IMR-90 (cell line): ENCODE measurements around the gene THADA. TPM values are rescaled to one million over a fixed set of nuclear protein-coding genes. Genes with fewer than 3 reads are reported as not detected.

ENCODE experiments used
- ATAC-seq: fragments of 200-7000 bp; cut with Tn5 transposase; 2 replicates; pipeline ENCODE4 v1.9.1; 2020; ENCODE audit warnings: low read depth, mild to moderate bottlenecking, moderate library complexity
- BruUV-seq: library from RNA; stranded (reverse); fragments of 400-500 nt; replicated peaks from 2 replicates; lab custom pipeline; 2021; lab: Mats Ljungman, UMichigan
- CTCF ChIA-PET: fragments of 300-600 bp; formaldehyde crosslinking; extraction: SDS; loops from one replicate; lab custom pipeline; 2021; ENCODE audit warnings: antibody characterized with exemption; lab: Yijun Ruan, JAX
- POLR2A ChIA-PET: fragments of 300-600 bp; sonication (Branson Sonifier 250); formaldehyde crosslinking; loops from one replicate; lab custom pipeline; 2022; ENCODE audit warnings: antibody characterized with exemption; ENCODE audit not compliant: unreplicated experiment; lab: Charles Lee
- DNase-seq: peaks from one replicate; pipeline ENCODE4 v3.0.0; 2013
- H2AFZ ChIP-seq: replicated peaks from 2 replicates; pipeline ENCODE3; 2013; ENCODE audit warnings: low read length, mild to moderate bottlenecking; ENCODE audit not compliant: poor library complexity
- H2AK5ac ChIP-seq: 2 replicates; pipeline ENCODE4 v1.6.1; 2013; ENCODE audit warnings: low read depth, low read length, inconsistent platforms
- H2AK9ac ChIP-seq: replicated peaks from 2 replicates; pipeline ENCODE3; 2013; ENCODE audit warnings: mild to moderate bottlenecking, low read depth, low read length, moderate library complexity; ENCODE audit not compliant: poor library complexity
- H2BK120ac ChIP-seq: 2 replicates; pipeline ENCODE4 v1.6.1; 2013; ENCODE audit warnings: low read depth, low read length, inconsistent platforms
- H2BK15ac ChIP-seq: 3 replicates; pipeline ENCODE4 v1.6.1; 2013; ENCODE audit warnings: low read depth, low read length, inconsistent platforms
- H2BK20ac ChIP-seq: 2 replicates; pipeline ENCODE4 v1.6.1; 2013; ENCODE audit warnings: low read depth, mild to moderate bottlenecking, inconsistent platforms, low read length, moderate library complexity
- H2BK5ac ChIP-seq: 2 replicates; pipeline ENCODE4 v1.6.1; 2013; ENCODE audit warnings: mild to moderate bottlenecking, low read depth, low read length, inconsistent platforms; ENCODE audit not compliant: poor library complexity, severe bottlenecking
- H3K14ac ChIP-seq: replicated peaks from 2 replicates; pipeline ENCODE4 v1.6.1; 2013; ENCODE audit warnings: low read depth, low read length, inconsistent platforms
- H3K18ac ChIP-seq: 2 replicates; pipeline ENCODE4 v1.6.1; 2013; ENCODE audit warnings: low read depth, low read length, control low read depth
- H3K23ac ChIP-seq: 2 replicates; pipeline ENCODE4 v1.6.1; 2013; ENCODE audit warnings: low read depth, low read length, inconsistent platforms
- H3K27ac ChIP-seq: 2 replicates; pipeline ENCODE4 v1.5.1; 2013; ENCODE audit warnings: mild to moderate bottlenecking, control low read depth, low read length; ENCODE audit not compliant: insufficient read depth
- H3K27me3 ChIP-seq: 2 replicates; pipeline ENCODE4 v1.6.1; 2013; ENCODE audit warnings: low read length; ENCODE audit not compliant: control insufficient read depth, insufficient read depth
- H3K36me3 ChIP-seq: 2 replicates; pipeline ENCODE4 v1.6.1; 2013; ENCODE audit warnings: low read length, mixed read lengths; ENCODE audit not compliant: control insufficient read depth, insufficient read depth
- H3K4ac ChIP-seq: 2 replicates; pipeline ENCODE4 v1.6.1; 2013; ENCODE audit warnings: low read depth, low read length, inconsistent platforms
- H3K4me1 ChIP-seq: 2 replicates; pipeline ENCODE4 v1.6.1; 2013; ENCODE audit warnings: low read length, mixed read lengths; ENCODE audit not compliant: control insufficient read depth, insufficient read depth
- H3K4me2 ChIP-seq: 2 replicates; pipeline ENCODE4 v1.6.1; 2013; ENCODE audit warnings: low read depth, mild to moderate bottlenecking, control low read depth, low read length, moderate library complexity
- H3K4me3 ChIP-seq: 2 replicates; pipeline ENCODE4 v1.5.1; 2013; ENCODE audit warnings: low read depth, mild to moderate bottlenecking, control low read depth, low read length, moderate library complexity; ENCODE audit not compliant: insufficient read depth
- H3K56ac ChIP-seq: 2 replicates; pipeline ENCODE4 v1.6.1; 2013; ENCODE audit warnings: low read length, inconsistent platforms; ENCODE audit not compliant: insufficient read depth; ENCODE audit errors: extremely low read depth
- H3K79me1 ChIP-seq, 2 experiments: 2 replicates each; pipeline ENCODE4 v1.6.1; 2013; ENCODE audit warnings: low read length in 2 of 2, inconsistent platforms in 1 of 2, low read depth in 1 of 2
- H3K9ac ChIP-seq: 2 replicates; pipeline ENCODE4 v1.6.1; 2013; ENCODE audit warnings: low read depth, low read length, control low read depth
- H3K9me1 ChIP-seq: 2 replicates; pipeline ENCODE4 v1.6.1; 2013; ENCODE audit warnings: low read length, inconsistent platforms; ENCODE audit not compliant: insufficient read depth
- H3K9me3 ChIP-seq: 2 replicates; pipeline ENCODE4 v1.6.1; 2013; ENCODE audit warnings: low read length; ENCODE audit not compliant: control insufficient read depth, insufficient read depth
- H4K20me1 ChIP-seq: 2 replicates; pipeline ENCODE4 v1.6.1; 2013; ENCODE audit warnings: low read length, inconsistent platforms; ENCODE audit not compliant: insufficient read depth
- H4K5ac ChIP-seq: 2 replicates; pipeline ENCODE4 v1.6.1; 2013; ENCODE audit warnings: mild to moderate bottlenecking, low read depth, low read length, control low read depth
- H4K8ac ChIP-seq, 2 experiments: 2 replicates each; pipeline ENCODE4 v1.6.1; 2013; ENCODE audit warnings: low read depth in 2 of 2, low read length in 2 of 2, control low read depth in 1 of 2, inconsistent platforms in 1 of 2
- H4K91ac ChIP-seq: 2 replicates; pipeline ENCODE4 v1.6.1; 2013; ENCODE audit warnings: low read depth, low read length, inconsistent platforms; ENCODE audit not compliant: insufficient read depth
- NFE2L2 ChIP-seq: fragments of 150-350 bp; IDR thresholded peaks from 2 replicates; pipeline ENCODE4 v1.6.1; 2016; ENCODE audit warnings: low read depth, mild to moderate bottlenecking, low read length
- WGBS, 2 experiments: methylation state at CpG; one replicate each; pipeline versions ENCODE4 v1.1.5 to v1.1.7; 2013; ENCODE audit warnings: missing lambda C conversion rate in 2 of 2; ENCODE audit not compliant: insufficient read length in 1 of 2; ENCODE audit errors: extremely low coverage in 2 of 2; 5-methylcytosine and 5-hydroxymethylcytosine counted together
- dilution Hi-C: fragments of 300-500 bp; cut with HindIII; formaldehyde crosslinking; loops from one replicate; pipeline ENCODE4 v1.14.3; 2018; ENCODE audit warnings: low sequenced_read_pairs; ENCODE audit not compliant: unreplicated experiment
- in situ Hi-C: fragments of 300-500 bp; cut with MboI; formaldehyde crosslinking; loops from 3 replicates; pipeline ENCODE4 v1.14.3; 2019; ENCODE audit warnings: low sequenced_read_pairs, inconsistent platforms, mixed read lengths
- intact Hi-C: fragments of 100-400 bp; cut with micrococcal nuclease; formaldehyde crosslinking; loops from 2 replicates; pipeline ENCODE4 v1.10.0; 2022
- polyA plus RNA-seq, 3 experiments: library from polyadenylated mRNA; depleted of rRNA; stranded (reverse); fragments of >200 nt; gene quantifications; 2 replicates each; pipeline ENCODE4 v1.2.3, GENCODE V29; 2012; ENCODE audit warnings: low replicate concordance in 1 of 3
- total RNA-seq: library from RNA; depleted of rRNA; stranded (reverse); fragments of >200 nt; gene quantifications from 2 replicates; pipeline ENCODE4 v1.2.3, GENCODE V29; 2012

THADA gene
- total and polyA plus RNA-seq, 2 of the 4 experiments (the other 2 are of a cell fraction): 10.5 to 21.3 TPM

DNA sequence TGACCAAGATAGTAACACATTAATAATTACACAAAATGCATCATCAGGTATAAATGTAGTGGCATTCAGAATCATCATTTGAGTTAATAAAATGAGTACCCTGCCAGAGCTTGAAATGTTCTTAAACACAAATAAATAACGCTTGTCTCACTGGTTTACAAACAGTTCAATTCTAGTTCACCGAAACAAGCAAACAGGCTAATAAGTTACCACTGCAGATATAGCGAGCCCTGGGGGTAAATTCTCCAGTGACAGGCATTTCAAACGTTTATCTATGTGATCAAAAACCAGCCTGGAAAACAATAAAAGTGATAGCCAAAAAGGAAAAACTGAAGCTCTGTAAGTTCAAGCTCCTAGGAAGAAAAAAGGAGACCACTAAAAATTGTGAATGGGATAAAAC is 152.6 kb downstream of the THADA start:
- DNase-seq (no peak), ATAC-seq (no peak)
- H3K9ac ChIP-seq: no peak overlapping the region
- no peaks in the 10 kb centered on the region for H3K79me1 ChIP-seq
- no peaks in the 10 kb centered on the region for H3K27me3 ChIP-seq
- no peak overlapping the region for H3K27ac ChIP-seq
- no peak overlapping the region for H3K4ac ChIP-seq
- intact Hi-C loops: no loop called here
- H3K4me3 ChIP-seq: no peak overlapping the region
- no peak overlapping the region for H3K18ac ChIP-seq
- CTCF ChIA-PET: no interaction called here
- no peak overlapping the region for H3K23ac ChIP-seq
- no peak overlapping the region for H3K4me2 ChIP-seq
- no peak for TF ChIP-seq NFE2L2
- dilution Hi-C loops: no loop called here
- H2BK15ac ChIP-seq: no peak overlapping the region
- H3K4me1 ChIP-seq: peaks cover 2% of the 10 kb centered on the region; the same call in 1 of the 2 replicates
- H2AK9ac ChIP-seq: no peak overlapping the region
- no peak overlapping the region for H4K91ac ChIP-seq
- 33% methylated on average over 1 of the region's 4 CpGs; no CpG with 5 or more reads in 1 of the 2 experiments for WGBS, 2 experiments
- H3K9me3 ChIP-seq: no peaks in the 10 kb centered on the region
- no peak overlapping the region for H2BK120ac ChIP-seq
- BruUV-seq: no TSS peak
- H2AK5ac ChIP-seq: no peak overlapping the region
- H3K36me3 ChIP-seq: no peaks in the 10 kb centered on the region
- H3K56ac ChIP-seq: no peak overlapping the region
- no peak overlapping the region for H2AFZ ChIP-seq
- H2BK5ac ChIP-seq: no peak overlapping the region
- no peak overlapping the region for H2BK20ac ChIP-seq
- H4K8ac ChIP-seq: no peak overlapping the region
- no peaks in the 10 kb centered on the region for H4K20me1 ChIP-seq
- POLR2A ChIA-PET: interaction anchor here (0.6 kb wide), 1 partner anchor 612 kb away, joined by 6 read pairs; no protein-coding TSS in a partner anchor
- no peak overlapping the region for H4K5ac ChIP-seq
- H3K9me1 ChIP-seq: no peaks in the 10 kb centered on the region
- no peak overlapping the region for H3K14ac ChIP-seq
- in situ Hi-C loops: no loop called here
